Amygdala (tissue), 56 donors: ENCODE results near the gene INPP1.
A peak's percentile ranks its signal among the peaks of the same experiment; 100 is the strongest.

ENCODE experiments used
- DNase-seq, 56 donors: peaks; one replicate each; lab custom pipeline; 2025; lab: John Stamatoyannopoulos, UW

Gene INPP1

DNA sequence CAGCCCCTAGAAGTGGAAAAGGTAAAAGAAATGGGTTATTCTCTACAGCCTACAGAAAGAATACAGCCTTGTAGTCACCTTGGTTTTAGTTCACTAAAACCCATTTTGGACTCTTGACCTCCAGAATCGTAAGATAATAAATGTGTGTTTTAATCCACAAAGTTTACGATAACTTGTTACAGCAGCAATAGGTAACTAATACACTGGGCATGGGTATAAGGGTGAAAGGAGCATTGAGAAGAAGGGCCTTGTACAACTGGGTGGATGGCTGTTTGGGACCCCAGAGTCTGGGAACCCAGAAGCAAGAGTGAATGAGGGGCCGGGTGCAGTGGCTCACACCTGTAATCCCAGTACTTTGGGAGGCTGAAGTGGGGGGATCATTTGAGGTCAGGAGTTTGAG is 62.6 kb downstream of the INPP1 start:
- no peak for DNase-seq

DNA sequence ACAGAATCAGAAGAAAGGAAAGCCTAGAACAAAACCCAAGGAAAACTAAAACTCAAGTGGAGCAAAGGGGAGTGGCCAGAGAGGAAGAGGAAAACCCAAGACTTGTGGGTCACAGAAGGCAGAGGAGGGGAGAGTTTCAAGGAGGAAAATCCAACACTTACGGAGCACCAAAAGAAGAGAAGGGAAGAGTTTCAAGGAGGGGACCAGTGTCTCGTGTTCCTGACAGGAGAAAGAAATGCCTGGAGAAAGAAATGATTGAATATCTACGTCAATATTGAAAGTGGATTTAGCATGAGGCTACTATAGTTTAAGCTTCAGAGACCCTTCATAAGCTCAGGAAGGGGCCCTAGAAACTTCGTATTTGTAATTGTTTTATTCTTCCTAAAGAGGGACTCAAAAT is 63.4 kb downstream of the INPP1 start:
- no peak for DNase-seq

GRCh38 chr2:190407246-190407661 is 63.9 kb downstream of the INPP1 start:
- peak in 1 of 56 donors; percentile 65 for DNase-seq

DNA sequence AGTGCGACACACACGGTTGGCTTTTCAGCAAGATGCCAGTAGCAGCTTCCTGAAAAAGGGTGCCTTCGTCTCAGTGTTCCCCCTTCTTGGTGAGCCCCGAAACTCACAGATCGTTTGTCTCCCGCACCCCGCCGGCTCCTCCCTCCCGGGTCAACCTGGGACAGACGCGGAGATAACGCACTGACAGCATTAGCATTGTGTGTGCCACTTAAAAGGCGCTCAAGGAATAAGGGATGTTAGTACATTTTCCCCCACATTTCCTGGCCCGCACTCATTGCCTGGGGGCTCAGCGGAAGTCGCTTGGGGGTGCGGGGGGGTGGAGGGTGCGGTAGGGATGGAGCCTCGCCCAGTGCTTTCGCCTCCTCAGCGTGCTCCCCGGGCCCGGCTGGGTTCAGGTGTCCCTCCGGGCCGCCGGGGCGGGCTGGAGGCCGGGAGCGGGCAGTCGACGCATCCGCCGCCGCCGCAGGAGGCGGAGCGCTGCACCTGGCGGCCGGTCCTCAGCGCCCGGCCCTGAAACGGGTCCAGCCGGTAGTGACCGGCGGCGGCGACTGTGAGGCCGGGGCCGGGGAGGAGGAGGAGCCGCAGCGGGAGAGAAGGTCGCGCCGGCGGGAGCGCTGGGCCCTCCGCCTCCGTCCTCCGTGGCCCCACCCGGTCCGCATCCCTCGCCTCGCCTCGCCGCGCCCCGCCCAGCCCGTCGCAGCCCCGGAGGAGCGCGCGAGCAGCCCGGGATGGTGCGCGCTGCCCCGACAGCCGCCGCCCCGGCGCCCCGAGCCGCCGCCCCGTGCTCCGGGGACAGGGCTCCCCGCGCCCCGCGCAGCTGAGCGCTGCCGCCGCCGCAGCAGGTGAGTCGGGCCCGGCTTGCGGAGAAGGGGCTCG is 64.5 kb downstream of the INPP1 start, which contains the start of gene MFSD6:
MFSD6 (plus strand) TSS at position 694 of the 876 bp plus-strand sequence. CDS start 27,675 bp downstream, outside the sequence.
- DNase-seq = peak in 36 of 56 donors; percentile 12 to 78 (median 54)

DNA sequence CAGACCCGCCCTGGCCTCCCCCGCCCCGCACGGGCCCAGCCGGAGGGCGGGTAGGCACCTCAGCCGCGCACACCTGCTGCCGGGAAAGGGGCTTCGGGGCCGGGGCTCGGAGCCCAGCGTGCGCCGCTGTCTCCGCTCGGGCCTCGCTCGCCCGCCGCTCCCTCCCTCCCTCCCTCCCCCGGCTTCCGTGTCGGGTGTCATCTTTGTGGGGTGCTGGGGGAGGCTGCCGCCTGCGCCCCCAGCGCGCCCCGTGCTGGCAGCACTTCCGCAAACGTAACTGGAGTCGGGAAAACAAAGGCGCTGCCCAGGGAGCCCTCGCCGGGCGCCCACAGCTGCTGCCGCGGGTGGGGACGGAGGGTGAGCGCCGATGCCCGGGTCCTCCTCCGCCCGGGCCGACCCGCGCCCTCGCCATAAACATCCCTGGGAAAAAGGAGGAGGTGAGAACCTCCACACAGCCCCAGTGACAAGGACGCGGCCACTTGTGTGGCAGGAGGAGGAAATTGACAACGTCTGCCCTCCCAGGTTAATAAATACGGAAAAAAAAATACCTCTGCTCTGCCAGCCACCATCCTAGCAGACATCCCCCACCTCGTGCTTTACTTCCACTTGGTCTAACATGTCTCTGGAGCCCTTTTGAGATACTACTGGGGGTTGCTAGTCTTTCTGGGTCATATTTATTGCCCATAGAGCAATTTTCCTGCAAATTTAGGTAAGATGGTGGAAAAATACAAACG is 65.3 kb downstream of the INPP1 start:
- peak in 54 of 56 donors; percentile 5 to 86 (median 65) for DNase-seq

- peak in 3 of 56 donors; percentile 3 to 20 (median 14) for DNase-seq
Measured at GRCh38 chr2:190409616-190410015, 66.2 kb downstream of the INPP1 start.

- no peak for DNase-seq
Measured at GRCh38 chr2:190410166-190410565, 66.8 kb downstream of the INPP1 start.

- no peak for DNase-seq
Measured at GRCh38 chr2:190412966-190413365, 69.6 kb downstream of the INPP1 start.

DNA sequence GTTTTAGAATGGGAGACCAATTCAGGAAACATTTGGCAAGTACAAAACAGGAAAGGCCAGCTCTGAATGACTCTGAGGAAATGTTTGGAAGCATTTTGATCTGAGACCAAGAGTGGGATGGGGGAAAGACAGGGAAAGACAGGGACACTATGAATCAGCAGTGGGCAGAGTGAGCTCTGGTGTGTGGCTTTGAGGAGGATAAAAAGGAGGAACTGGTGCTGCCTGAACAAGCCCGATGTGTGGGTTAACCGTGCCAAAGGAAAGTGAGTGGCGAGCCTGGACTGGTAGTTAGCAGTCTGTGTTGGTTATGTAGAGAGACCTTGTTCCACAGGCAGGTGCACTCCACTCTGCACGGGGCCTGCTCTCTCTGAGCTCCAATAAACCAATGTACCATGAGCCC is 70.0 kb downstream of the INPP1 start:
- no peak for DNase-seq

GRCh38 chr2:190415251-190415650 is 71.9 kb downstream of the INPP1 start:
- no peak for DNase-seq

- no peak for DNase-seq
Measured at GRCh38 chr2:190415794-190416775, 72.7 kb downstream of the INPP1 start.

DNA sequence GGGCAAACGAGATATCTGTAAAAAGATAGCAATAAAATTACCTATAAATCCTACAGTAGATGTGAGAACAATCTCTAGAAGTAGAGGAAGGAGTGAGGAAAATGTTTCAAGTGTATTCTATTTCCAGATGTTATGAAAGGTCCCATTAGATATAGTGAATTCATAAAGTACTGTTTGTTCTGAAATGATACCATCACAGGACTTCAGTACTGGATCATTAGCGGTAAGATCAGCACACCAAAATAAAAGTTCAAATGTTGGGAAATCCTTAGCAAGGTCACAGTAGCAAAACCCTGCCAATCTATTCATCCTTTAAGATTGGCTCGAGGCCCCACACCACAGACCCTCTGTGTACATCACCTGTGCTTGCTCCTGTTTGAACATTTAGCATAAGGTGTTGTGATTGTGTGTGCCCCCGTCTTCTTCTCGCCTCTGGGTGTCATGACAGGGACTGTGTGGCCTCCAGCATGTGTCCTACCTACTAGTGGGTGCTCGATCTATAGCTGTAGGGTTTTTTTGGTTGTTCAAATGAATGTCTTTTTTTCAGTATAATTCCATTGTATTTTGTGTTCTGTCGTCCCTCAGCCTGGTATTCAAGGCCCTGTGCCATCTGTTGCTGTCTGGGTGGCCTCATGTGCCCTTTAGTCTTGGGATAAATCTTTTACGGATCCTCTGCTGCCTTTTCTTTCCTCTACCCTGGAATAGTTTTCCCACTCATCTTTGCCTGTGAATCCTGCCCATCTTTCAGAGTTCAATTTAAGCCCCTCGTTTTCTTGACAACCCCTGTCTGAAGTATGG is 73.9 kb downstream of the INPP1 start:
- DNase-seq = no peak

- no peak for DNase-seq
Measured at GRCh38 chr2:190418727-190419126, 75.3 kb downstream of the INPP1 start.

GRCh38 chr2:190420801-190421200 is 77.4 kb downstream of the INPP1 start:
- no peak for DNase-seq
